Activated CD4-positive, alpha-beta memory T cell treated with anti-CD3 and anti-CD28 coated beads, Interleukin-2, amount 10 ng/mL, durations not matched to agents 7 days and 5 days (primary cell): ENCODE data around the gene SLC1A3. TPM values are rescaled to one million over a fixed set of nuclear protein-coding genes. Genes with fewer than 3 reads are reported as not detected.
"Not testable (repeated sequence)": the region's sequence is repeated elsewhere in the genome, so short reads cannot be mapped to it uniquely, and the experiment has no call there.

Experiments
- CTCF ChIA-PET: fragments of 350-600 bp; sonication (Branson Sonifier 250); formaldehyde crosslinking; loops from one replicate; lab custom pipeline; 2021; ENCODE audit warnings: antibody characterized with exemption, inconsistent platforms; lab: Charles Lee
- POLR2A ChIA-PET: fragments of 350-600 bp; sonication (Branson Sonifier 250); formaldehyde crosslinking; loops from one replicate; lab custom pipeline; 2021; ENCODE audit warnings: antibody characterized with exemption; lab: Charles Lee
- DNase-seq: peaks from one replicate; pipeline ENCODE4 v3.0.0-alpha.2; 2020
- H3K27ac Mint-ChIP-seq: one replicate; pipeline ENCODE4 v1.8.0; 2021; ENCODE audit warnings: mild to moderate bottlenecking, mixed read lengths
- H3K27me3 Mint-ChIP-seq: one replicate; pipeline ENCODE4 v1.8.0; 2021; ENCODE audit warnings: mixed read lengths
- H3K36me3 Mint-ChIP-seq: one replicate; pipeline ENCODE4 v1.8.0; 2021; ENCODE audit warnings: low read depth, mixed read lengths
- H3K4me1 Mint-ChIP-seq: one replicate; pipeline ENCODE4 v1.8.0; 2021; ENCODE audit warnings: mixed read lengths
- H3K4me3 Mint-ChIP-seq: one replicate; pipeline ENCODE4 v1.8.0; 2021; ENCODE audit warnings: mild to moderate bottlenecking, mixed read lengths
- H3K9me3 Mint-ChIP-seq: one replicate; pipeline ENCODE4 v1.8.0; 2021; ENCODE audit warnings: mixed read lengths
- total RNA-seq, 2 experiments: library from RNA; stranded (reverse); gene quantifications; one replicate each; pipeline ENCODE4 v1.2.3, GENCODE V29; 2021

Gene SLC1A3
- not detected for total RNA-seq

DNA sequence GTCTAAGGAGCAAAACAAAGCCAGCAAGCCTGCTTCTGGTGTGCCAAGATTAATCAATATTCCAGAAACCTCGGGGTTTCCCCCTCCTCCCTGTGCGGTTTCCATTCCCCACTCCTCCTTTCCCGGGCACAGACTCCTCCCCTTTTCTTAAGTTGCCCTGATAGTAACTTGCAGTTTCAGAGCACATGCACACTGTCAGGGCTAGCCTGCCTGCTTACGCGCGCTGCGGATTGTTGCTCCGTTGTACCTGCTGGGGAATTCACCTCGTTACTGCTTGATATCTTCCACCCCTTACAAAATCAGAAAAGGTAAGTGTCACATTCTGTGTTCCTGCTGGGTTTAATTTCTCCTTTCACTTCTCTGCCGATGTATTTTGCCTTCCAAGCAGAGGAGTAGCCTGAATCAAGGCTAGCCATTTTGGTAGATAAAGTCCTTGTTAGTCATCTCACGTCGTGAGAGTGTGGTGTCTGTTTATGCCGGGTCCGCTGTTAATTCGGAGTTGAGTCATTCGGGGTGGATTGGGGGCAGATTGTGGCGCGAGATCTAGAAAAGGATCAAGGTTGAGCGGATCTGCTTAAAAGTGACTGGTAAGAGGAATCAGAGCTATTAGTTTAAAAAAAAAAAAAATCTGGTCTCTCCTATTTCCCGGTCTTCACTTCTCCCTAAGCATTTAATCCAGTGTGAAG is at the start of gene SLC1A3:
Gene SLC1A3 (plus strand): TSS at position 179 of the 686 bp plus-strand sequence. CDS start 1,818 bp downstream, outside the sequence.
- no peaks in the 10 kb centered on the region for H3K36me3 Mint-ChIP-seq
- H3K27ac Mint-ChIP-seq, result no peak within 1 kb of the TSS
- peaks cover 17% of the 10 kb centered on the region for H3K4me1 Mint-ChIP-seq
- POLR2A ChIA-PET, result no interaction called here
- DNase-seq, result peak; percentile 42
- peaks cover 60% of the 10 kb centered on the region for H3K27me3 Mint-ChIP-seq
- CTCF ChIA-PET, result no interaction called here
- no peaks in the 10 kb centered on the region for H3K9me3 Mint-ChIP-seq
- peak within 1 kb of the TSS; percentile 61 for H3K4me3 Mint-ChIP-seq

DNA sequence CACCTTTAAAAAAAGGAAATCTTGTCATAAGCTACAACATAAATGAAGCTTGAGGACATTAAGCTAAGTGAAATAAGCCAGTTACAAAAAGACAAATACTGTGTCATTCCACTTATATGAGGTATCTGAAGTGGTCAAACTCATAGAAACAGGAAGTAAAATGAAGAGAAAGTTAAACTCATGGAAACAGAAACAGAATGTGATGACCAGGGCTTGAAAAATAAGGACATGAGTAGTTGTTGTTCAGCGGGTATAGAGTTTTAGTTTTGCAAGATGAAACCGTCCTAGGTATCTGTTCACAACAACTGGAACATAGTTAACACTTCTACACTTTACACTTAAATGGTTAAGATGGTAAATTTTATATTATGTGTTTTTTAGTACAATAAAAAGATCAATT is 47.8 kb upstream of the SLC1A3 start:
- DNase-seq, result no peak
- Mint-ChIP-seq H3K9me3 (no peaks in the 10 kb centered on the region), H3K27me3 (peaks cover 4% of the 10 kb centered on the region), H3K27ac (no peak overlapping the region), H3K4me3 (no peak overlapping the region), H3K36me3 (no peaks in the 10 kb centered on the region), H3K4me1 (no peaks in the 10 kb centered on the region)
- POLR2A ChIA-PET, result no interaction called here
- CTCF ChIA-PET, result no interaction called here

DNA sequence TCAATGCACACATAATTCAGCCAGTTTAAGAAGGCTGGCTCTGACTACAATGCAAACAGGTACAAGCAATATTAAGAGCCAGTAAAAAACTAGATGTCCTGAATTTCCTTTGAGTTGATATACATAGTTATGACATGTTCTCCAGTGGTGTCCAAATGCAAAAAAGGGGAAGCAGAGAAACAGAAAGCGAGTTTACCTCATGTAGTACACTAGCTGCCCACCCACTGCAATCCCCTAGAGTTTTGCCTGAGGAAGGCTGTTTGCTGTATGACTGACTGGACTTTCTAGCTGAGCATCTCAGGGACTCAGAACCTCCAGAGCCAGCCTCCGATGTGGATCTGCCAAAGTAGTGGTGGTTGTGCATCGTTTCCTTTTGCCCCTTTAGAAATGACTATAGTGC is 44.8 kb upstream of the SLC1A3 start:
- Mint-ChIP-seq H3K27me3 (peaks cover 4% of the 10 kb centered on the region), H3K27ac (no peak overlapping the region), H3K4me1 (no peaks in the 10 kb centered on the region), H3K36me3 (no peaks in the 10 kb centered on the region), H3K9me3 (peaks cover 2% of the 10 kb centered on the region), H3K4me3 (no peak overlapping the region)
- POLR2A ChIA-PET, result no interaction called here
- CTCF ChIA-PET, result no interaction called here
- no peak for DNase-seq

DNA sequence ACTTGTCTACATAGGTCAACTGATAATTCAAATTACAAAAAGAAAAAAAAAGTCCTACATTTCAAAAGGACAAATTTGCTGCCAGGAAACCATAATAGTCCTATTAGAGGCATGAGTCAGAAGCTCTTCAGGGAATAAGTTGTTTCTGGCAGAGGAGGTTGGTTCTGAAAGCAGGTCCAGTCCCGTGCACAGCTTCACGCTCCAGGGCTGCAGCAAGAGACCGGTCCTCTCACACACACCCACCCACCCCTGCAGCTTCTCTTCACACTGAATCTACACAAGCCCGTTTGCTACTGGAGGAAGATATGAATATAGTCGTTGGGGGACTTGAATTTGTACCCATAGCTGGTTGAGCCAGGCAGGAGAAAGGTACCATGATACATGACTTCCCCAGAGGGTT is 36.9 kb upstream of the SLC1A3 start:
- DNase-seq, result no peak
- H3K9me3 Mint-ChIP-seq, result no peaks in the 10 kb centered on the region
- H3K4me3 Mint-ChIP-seq, result no peak overlapping the region
- H3K27ac Mint-ChIP-seq, result no peak overlapping the region
- H3K4me1 Mint-ChIP-seq, result no peaks in the 10 kb centered on the region
- CTCF ChIA-PET, result no interaction called here
- H3K27me3 Mint-ChIP-seq, result no peaks in the 10 kb centered on the region
- no peaks in the 10 kb centered on the region for H3K36me3 Mint-ChIP-seq
- POLR2A ChIA-PET, result no interaction called here

DNA sequence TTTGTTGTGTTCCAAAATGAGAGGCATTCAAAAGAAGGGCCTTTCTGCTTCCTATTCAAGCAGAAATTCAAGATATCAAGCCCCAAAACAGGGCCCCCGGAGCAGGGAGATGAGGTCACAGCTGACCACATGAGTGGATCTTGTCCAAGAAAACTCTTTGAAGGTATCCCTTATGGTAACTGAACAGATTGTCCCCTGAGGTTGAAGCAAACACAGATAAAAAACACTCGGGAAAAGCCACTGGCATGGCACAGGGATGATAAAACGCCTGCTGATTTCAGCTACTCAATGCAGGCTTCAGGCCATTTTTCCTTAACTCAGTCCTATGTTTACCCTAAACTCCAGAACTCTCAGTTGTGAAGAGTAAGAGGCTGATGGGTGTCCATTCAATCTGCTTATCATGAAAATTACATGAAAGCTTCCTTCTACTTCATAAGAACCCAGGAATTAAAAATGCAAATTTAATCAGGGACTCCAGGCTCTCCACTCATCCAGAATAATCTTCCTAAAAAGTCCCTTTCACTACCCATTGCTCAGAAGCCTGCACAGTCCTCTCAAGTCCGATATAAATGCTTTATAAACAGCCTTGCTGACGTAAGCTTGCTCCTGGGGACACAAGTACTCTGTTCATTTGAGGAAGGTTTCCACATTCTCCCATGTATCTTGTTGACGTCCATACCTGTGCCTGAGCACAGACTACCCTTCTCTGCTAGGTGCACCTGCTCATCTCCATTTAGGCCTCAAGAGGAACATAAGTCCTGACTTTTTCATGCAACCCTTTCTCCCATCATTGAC is 35.9 kb upstream of the SLC1A3 start:
- POLR2A ChIA-PET, result no interaction called here

DNA sequence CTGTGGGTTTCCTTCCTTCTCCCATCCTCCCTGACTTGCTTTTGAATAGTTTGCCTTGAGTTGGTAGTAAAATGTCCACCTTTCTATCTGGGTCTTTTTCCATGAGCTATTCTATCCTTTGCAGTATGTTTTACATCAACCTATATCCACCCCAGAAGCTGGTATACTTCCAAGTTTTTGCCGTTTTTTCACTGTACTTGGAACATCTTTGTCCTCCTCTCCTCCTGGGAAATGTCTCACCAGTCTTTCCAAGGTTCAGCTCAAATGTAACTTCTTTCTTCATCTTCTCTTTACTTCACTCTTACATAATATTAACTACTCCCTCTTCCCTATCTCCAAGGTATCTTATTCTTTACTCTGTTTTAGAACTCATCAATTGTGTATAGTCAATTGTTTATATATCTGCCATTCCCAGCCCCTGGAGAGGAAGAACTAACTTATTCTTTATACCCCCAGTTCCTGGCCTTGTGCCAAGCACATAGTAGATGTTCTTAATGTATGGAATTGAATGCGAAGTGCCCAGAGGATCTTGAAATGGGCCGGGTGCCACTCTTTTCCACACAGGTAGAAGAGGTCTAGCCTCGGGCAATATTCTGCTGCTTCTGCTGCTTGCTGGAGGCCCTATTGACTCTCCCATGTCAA is 34.9 kb upstream of the SLC1A3 start:
- Mint-ChIP-seq H3K27me3 (peaks cover 2% of the 10 kb centered on the region), H3K9me3 (no peaks in the 10 kb centered on the region), H3K4me3 (no peak overlapping the region), H3K36me3 (no peaks in the 10 kb centered on the region), H3K4me1 (no peaks in the 10 kb centered on the region), H3K27ac (no peak overlapping the region)
- CTCF ChIA-PET, result no interaction called here
- DNase-seq, result no peak
- POLR2A ChIA-PET, result no interaction called here

More for the DNA sequence above, 35.9 kb upstream of the SLC1A3 start:
- H3K27me3 Mint-ChIP-seq, result peaks cover 2% of the 10 kb centered on the region
- H3K27ac Mint-ChIP-seq, result no peak overlapping the region
- CTCF ChIA-PET, result no interaction called here
- no peak overlapping the region for H3K4me3 Mint-ChIP-seq
- H3K36me3 Mint-ChIP-seq, result no peaks in the 10 kb centered on the region
- no peaks in the 10 kb centered on the region for H3K4me1 Mint-ChIP-seq
- no peaks in the 10 kb centered on the region for H3K9me3 Mint-ChIP-seq
- DNase-seq, result no peak

DNA sequence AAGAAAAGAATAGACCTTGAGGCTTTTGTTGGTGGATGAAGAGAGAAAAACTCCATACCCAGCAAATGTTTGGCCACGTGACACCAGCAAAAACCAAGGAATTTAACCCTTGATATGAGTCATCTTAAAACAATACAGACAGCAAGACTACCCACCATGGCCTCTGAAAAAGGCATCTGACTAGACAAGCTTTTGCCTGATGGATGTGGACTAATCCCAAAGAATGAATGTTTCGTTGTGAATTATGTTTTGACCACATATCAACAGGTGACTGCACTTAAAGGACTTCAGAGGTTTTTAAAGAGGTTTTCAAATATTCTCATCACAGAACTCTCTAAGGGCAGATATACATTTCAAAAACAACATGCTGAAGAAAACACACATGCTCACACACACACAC is 33.0 kb upstream of the SLC1A3 start:
- H3K9me3 Mint-ChIP-seq, result no peaks in the 10 kb centered on the region
- H3K27me3 Mint-ChIP-seq, result peaks cover 2% of the 10 kb centered on the region
- no peaks in the 10 kb centered on the region for H3K36me3 Mint-ChIP-seq
- no peaks in the 10 kb centered on the region for H3K4me1 Mint-ChIP-seq
- H3K4me3 Mint-ChIP-seq, result no peak overlapping the region
- no peak for DNase-seq
- no peak overlapping the region for H3K27ac Mint-ChIP-seq
- POLR2A ChIA-PET, result no interaction called here
- CTCF ChIA-PET, result no interaction called here

DNA sequence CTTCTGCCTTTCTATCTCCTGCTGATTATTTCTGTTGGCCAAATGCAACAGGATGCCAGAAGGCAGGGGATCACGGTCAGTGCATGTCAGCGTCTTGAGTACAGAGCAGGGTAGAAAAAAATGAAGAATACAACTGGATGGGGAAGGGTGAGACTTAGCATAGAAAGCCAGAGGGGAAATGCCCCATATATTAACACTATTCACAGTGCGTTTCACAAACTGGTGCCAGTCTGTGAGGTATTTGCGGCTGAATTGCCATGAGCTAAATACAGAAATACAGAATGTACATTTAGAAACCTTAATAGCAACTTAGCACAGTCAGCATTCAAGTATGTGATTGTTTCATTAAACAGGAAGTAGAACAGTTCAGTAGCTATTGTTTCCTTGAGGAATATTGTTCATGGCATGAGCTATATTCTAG is 31.0 kb upstream of the SLC1A3 start:
- no peaks in the 10 kb centered on the region for H3K9me3 Mint-ChIP-seq
- no peak overlapping the region for H3K27ac Mint-ChIP-seq
- H3K4me1 Mint-ChIP-seq, result no peaks in the 10 kb centered on the region
- no peak overlapping the region for H3K4me3 Mint-ChIP-seq
- peaks cover 2% of the 10 kb centered on the region for H3K27me3 Mint-ChIP-seq
- DNase-seq, result no peak
- H3K36me3 Mint-ChIP-seq, result no peaks in the 10 kb centered on the region
- ChIA-PET POLR2A (no interaction called here), CTCF (no interaction called here)

DNA sequence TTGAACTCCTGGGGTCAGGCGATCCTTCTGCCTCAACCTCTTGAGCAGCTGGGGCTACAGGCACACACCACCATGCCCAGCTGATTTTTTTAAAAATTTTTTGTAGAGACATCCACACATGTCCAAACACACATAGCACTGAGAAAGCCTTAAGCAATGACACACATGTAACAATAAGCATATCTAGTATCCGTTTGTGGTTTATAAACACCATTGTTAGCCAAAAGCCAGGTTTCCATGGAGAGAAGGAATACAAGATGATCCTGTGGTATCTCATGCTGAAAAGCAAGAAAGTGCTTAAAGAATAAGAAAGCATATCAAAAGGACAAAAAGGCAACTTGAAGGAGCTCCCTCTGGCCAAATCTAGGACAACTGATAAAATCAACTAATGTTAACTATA is 29.7 kb upstream of the SLC1A3 start:
- DNase-seq, result no peak
- ChIA-PET CTCF (no interaction called here), POLR2A (no interaction called here)
- Mint-ChIP-seq H3K36me3 (no peaks in the 10 kb centered on the region), H3K4me1 (no peaks in the 10 kb centered on the region), H3K4me3 (no peak overlapping the region), H3K27me3 (peaks cover 6% of the 10 kb centered on the region), H3K9me3 (no peaks in the 10 kb centered on the region), H3K27ac (no peak overlapping the region)

DNA sequence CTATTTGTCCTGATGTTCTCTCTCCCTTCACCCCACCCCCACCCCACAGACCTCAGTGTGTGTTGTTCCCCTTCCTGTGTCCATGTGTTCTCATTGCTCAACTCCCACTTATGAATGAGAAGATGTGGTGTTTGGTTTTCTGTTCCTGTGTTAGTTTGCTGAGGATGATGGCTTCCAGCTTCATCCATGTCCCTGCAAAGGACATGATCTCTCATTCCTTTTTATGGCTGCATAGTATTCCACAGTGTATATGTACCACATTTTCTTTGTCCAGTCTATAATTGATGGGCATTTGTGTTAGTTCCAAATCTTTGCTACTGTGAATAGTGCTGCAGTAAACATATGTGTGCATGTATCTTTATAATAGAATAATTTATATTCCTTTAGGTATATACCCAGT is 26.5 kb upstream of the SLC1A3 start:
- H3K9me3 Mint-ChIP-seq, CTCF ChIA-PET, H3K4me3 Mint-ChIP-seq, H3K4me1 Mint-ChIP-seq, H3K27me3 Mint-ChIP-seq, H3K27ac Mint-ChIP-seq, H3K36me3 Mint-ChIP-seq, DNase-seq, POLR2A ChIA-PET: not testable (repeated sequence)

DNA sequence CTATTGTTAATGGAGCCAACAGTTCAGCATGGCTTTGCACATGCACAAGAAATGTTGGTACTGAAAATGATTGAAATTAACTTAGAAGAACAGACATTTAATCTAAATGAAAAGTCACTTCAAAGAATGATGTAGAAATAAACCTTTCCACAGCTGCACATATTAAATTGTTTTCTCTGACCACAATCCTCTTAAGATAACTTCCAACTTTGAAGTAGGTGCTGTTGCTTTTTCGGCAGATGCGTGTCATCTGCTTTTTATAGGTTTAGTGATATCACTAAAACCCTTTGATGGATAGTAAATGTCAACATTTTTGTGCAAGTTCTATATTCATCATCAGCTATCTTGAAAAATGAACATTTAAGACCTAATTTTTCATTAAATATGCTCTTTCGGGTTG is 25.3 kb upstream of the SLC1A3 start:
- ChIA-PET POLR2A (no interaction called here), CTCF (no interaction called here)
- Mint-ChIP-seq H3K9me3 (no peaks in the 10 kb centered on the region), H3K4me3 (no peak overlapping the region), H3K27ac (no peak overlapping the region), H3K4me1 (no peaks in the 10 kb centered on the region), H3K36me3 (no peaks in the 10 kb centered on the region), H3K27me3 (peaks cover 9% of the 10 kb centered on the region)
- DNase-seq, result no peak

DNA sequence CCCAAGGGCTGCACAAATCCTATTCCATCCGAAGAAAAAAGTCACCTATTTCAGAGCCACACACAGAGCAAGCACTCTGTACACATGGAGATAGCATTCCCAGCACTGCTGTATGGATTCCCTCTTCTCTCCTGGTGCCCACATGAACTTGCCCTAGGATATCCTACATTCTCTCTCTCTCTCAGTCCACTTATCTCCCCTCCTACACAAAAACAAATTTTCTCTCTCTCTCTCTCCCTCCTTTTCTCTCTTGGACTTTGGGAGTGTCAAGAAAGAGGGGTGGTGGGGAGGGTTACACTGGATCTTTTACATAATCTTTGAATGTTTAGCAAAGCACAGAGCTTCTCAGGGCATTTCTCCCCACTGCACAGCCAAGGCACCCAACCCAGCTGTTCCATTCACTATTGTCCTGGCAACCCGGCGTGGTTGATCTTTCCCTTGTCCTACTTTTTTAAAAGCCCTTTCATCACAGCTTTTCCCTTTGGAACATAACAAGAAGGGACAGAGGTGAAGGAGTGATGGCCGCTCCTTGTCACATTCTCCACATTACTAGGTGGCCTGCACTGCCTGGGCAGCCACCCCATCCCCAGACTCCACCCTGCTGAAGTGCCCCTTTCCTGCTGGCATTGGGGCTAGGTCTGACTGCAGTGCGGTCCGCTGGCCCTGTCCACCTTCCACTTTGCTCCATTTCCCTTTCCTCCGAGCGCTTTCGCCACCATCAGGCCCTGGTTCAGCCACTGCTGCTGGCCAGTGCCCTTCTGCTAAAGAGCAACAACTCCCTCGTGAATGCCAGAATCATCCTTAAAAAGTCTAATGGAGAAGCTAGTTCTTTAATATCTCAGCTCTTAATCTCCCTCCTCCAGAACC is 22.2 kb upstream of the SLC1A3 start:
- Mint-ChIP-seq H3K27me3 (peaks cover 9% of the 10 kb centered on the region), H3K9me3 (no peaks in the 10 kb centered on the region), H3K36me3 (no peaks in the 10 kb centered on the region), H3K4me1 (no peaks in the 10 kb centered on the region), H3K27ac (no peak overlapping the region), H3K4me3 (no peak overlapping the region)
- POLR2A ChIA-PET, result no interaction called here
- CTCF ChIA-PET, result no interaction called here
- no peak for DNase-seq

DNA sequence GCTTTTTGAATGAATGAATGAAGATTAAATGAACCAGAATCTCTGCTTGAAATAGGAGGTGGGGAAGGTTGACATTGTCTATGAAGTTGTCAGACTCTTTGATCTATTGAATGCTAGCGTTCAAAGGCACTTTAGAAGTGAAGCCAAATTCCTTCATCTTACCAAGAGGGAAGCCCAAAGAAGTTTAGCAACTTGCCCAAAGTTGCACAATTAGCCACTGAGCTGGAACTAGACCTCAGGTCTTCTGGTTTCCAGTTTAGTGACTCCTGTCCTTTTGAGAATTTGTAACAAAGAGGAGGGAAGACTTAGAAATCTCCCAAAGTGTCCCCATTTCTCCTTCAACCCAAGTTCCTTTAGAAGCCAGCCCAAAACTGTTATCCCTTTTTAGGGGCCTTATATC is 20.7 kb upstream of the SLC1A3 start:
- DNase-seq, result no peak
- CTCF ChIA-PET, result no interaction called here
- Mint-ChIP-seq H3K9me3 (no peaks in the 10 kb centered on the region), H3K27ac (no peak overlapping the region), H3K36me3 (no peaks in the 10 kb centered on the region), H3K4me1 (no peaks in the 10 kb centered on the region), H3K4me3 (no peak overlapping the region), H3K27me3 (peaks cover 9% of the 10 kb centered on the region)
- POLR2A ChIA-PET, result no interaction called here
